AG04450 (cell line): Measurements from ENCODE around the gene FOXN1. TPM values are rescaled to one million over a fixed set of nuclear protein-coding genes. Genes with fewer than 3 reads are reported as not detected.

Experiments used
- CTCF ChIA-PET: fragments of 300-600, 350-600 bp; formaldehyde crosslinking; extraction: SDS; loops from one replicate; lab custom pipeline; 2022; ENCODE audit warnings: antibody characterized with exemption, inconsistent platforms; lab: Charles Lee
- POLR2A ChIA-PET: fragments of 350-600 bp; formaldehyde crosslinking; extraction: SDS; loops from one replicate; lab custom pipeline; 2021; ENCODE audit warnings: antibody characterized with exemption, inconsistent platforms; lab: Yijun Ruan, JAX
- DNase-seq: peaks from one replicate; pipeline ENCODE4 v3.0.0-alpha.2; 2011; ENCODE audit warnings: low read depth, low spot score
- H3K27ac ChIP-seq: one replicate; pipeline ENCODE4 v1.5.1; 2012; ENCODE audit warnings: low read depth, low read length, control low read depth
- H3K27me3 ChIP-seq: one replicate; pipeline ENCODE4 v1.6.0; 2012; ENCODE audit warnings: low read length; ENCODE audit not compliant: control insufficient read depth, insufficient read depth
- H3K4me3 ChIP-seq: 2 replicates; pipeline ENCODE4 v1.5.1; 2011; ENCODE audit warnings: mild to moderate bottlenecking, low read depth, low read length, control low read depth
- H3K9me3 ChIP-seq: 2 replicates; pipeline ENCODE4 v1.5.1; 2012; ENCODE audit warnings: low read length; ENCODE audit not compliant: control insufficient read depth, insufficient read depth
- polyA plus RNA-seq: library from polyadenylated mRNA; depleted of rRNA; stranded (reverse); fragments of >200 nt; gene quantifications from 2 replicates; pipeline ENCODE4 v1.2.3, GENCODE V29; 2011
- TF ChIP-seq, protein P1 (sequence below): IDR thresholded peaks from 2 replicates; pipeline ENCODE4 v1.5.1; 2011; ENCODE audit warnings: low read depth, low read length, control low read depth, inconsistent platforms

The FOXN1 gene
- polyA plus RNA-seq, 1 experiment, result not detected

DNA sequence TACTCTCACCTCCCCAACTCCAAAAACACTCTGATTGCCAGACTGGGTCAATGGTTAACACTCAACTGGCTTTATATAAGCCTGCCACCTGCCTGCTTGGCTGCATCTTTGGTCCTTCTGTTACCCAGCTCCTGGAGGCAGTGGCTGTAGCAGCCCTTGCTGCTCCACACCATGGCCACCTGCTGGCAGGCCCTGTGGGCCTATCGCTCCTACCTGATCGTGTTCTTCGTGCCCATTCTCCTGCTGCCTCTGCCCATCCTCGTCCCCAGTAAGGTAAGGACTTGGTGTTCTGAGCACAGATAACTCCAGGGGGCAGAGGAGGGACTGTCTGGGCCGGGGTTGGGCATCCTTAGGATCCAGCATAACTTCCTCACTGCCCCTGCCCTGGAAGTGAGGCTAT lies 32.6 kb upstream of the FOXN1 start, which contains the start of gene SLC13A2:
SLC13A2 (plus strand) TSS at position 103 of the 400 bp plus-strand sequence; CDS start at position 172, 69 bp downstream.
- Histone ChIP-seq H3K27ac (no peak within 1 kb of the TSS), H3K27me3 (peaks cover 51% of the 10 kb centered on the region), H3K9me3 (no peaks in the 10 kb centered on the region), H3K4me3 (no peak within 1 kb of the TSS)
- ChIA-PET POLR2A (no interaction called here), CTCF (no interaction called here)
- DNase-seq, result no peak
- TF ChIP-seq, protein P1, sequence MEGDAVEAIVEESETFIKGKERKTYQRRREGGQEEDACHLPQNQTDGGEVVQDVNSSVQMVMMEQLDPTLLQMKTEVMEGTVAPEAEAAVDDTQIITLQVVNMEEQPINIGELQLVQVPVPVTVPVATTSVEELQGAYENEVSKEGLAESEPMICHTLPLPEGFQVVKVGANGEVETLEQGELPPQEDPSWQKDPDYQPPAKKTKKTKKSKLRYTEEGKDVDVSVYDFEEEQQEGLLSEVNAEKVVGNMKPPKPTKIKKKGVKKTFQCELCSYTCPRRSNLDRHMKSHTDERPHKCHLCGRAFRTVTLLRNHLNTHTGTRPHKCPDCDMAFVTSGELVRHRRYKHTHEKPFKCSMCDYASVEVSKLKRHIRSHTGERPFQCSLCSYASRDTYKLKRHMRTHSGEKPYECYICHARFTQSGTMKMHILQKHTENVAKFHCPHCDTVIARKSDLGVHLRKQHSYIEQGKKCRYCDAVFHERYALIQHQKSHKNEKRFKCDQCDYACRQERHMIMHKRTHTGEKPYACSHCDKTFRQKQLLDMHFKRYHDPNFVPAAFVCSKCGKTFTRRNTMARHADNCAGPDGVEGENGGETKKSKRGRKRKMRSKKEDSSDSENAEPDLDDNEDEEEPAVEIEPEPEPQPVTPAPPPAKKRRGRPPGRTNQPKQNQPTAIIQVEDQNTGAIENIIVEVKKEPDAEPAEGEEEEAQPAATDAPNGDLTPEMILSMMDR, result no peak

DNA sequence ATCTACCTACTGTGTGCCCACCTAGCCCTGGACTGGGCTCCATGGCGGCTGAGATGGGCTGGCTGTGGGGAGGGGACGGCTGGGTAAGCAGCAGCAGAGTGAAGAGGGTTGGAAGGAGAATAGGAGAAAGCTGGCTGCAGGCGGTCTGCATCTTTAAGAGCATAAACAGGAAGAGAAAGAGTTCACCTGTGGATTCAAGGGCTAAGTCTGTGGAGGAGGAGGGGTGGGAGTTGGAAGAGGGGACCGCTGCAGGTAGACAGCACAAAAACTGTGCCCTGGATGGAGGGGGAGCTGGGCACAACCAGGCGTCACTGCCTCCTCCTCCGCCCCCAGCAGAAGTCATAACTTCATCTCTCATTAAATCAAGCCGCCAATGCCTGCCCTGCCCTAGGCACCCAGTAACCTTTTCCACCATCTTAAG lies 32.0 kb upstream of the FOXN1 start:
- CTCF ChIA-PET, result no interaction called here
- TF ChIP-seq, protein P1, result no peak
- no peak overlapping the region for H3K27ac ChIP-seq
- no peak overlapping the region for H3K4me3 ChIP-seq
- POLR2A ChIA-PET, result no interaction called here
- no peaks in the 10 kb centered on the region for H3K9me3 ChIP-seq
- no peak for DNase-seq
- H3K27me3 ChIP-seq, result peaks cover 46% of the 10 kb centered on the region

DNA sequence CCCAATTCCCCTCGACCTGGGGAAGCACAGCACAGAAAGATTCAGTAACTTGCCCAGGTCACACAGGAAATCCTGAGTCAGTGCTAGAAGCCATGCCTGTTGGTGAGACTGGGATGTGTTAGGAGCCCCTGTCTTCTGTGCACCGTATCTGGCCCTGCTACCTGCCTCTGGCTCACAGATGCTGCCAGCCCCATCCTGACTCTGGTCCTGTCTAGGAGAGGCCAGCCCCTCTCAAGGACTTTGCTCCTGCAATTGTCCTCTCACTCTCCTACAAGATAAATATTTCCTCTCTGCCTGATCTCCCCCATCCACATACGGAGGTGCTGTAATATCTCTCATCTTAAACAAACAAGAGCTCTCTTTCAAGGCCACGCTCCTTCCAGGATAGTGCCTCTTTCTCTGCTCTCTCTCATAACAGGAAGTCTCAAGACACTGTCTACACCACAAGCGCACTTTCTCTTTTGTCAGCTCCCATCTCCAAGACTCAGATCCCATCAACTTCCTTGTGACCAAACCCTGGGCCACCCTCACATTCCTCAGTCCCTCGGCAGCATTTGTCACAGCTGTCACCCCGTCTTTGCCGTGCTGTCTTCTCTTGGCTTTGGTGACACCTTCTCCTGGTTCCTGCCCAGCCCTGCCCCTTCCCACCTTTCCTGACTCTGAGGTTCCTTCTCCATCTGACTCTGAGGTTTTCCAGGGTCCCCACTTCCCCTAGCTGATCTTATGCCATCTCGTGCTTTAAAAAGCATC lies 30.8 kb upstream of the FOXN1 start:
- Histone ChIP-seq H3K27ac (no peak overlapping the region), H3K27me3 (peaks cover 38% of the 10 kb centered on the region), H3K4me3 (no peak overlapping the region), H3K9me3 (no peaks in the 10 kb centered on the region)
- ChIA-PET POLR2A (no interaction called here), CTCF (interaction anchor here (1.3 kb wide), 1 partner anchor 66 kb away, joined by 3 read pairs; no protein-coding TSS in a partner anchor)
- TF ChIP-seq, protein P1, result no peak
- no peak for DNase-seq

DNA sequence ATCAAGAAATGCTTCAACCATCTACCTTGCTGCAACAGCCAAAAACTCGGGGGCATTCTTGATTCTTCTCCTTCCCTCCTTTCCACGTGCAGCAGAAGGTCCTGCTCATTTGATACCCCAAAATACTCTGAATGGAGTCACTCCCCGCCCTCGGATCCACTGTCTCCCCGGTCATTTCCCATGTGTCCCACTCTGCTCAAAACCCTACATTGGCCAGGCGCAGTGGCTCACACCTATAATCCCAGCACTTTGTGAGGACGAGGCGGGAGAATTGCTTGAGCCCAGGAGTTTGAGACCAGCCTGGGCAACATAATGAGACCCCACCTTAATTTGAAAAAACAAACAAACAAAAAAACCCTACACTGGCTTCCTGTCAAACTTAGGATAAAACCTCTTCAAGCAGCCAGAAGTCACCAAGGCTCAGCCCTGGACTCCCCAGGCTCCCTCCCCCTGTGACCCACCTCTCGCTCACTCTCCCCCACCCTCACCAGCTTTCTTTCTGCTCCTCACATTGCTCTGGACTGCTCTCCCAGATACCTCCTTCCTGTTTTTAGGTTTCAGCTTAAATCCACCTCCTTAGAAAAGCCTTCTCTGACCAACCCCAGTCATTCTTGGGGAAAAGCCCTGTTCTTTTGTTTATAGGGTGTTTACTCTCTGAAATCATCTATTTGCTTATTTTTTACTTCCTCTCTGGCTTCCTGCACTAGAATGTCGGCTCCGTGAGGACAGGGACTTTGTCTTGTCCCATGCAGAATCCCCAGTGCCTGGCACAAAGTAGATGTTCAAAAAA lies 29.9 kb upstream of the FOXN1 start:
- Histone ChIP-seq H3K9me3 (no peaks in the 10 kb centered on the region), H3K27ac (no peak overlapping the region), H3K4me3 (no peak overlapping the region), H3K27me3 (peaks cover 35% of the 10 kb centered on the region)
- ChIA-PET CTCF (interaction anchor here (1.2 kb wide), 1 partner anchor 54 kb away, joined by 4 read pairs; no protein-coding TSS in a partner anchor), POLR2A (no interaction called here)
- DNase-seq, result no peak
- TF ChIP-seq, protein P1, result no peak
